HG02642 (cell line): ENCODE data around the gene SERINC2.

ENCODE experiments used
- ATAC-seq: cut with Tn5 transposase; IDR thresholded peaks from one replicate; pipeline ENCODE4 v1.9.1; 2021; ENCODE audit warnings: mild to moderate bottlenecking; ENCODE audit not compliant: unreplicated experiment, poor library complexity

Gene SERINC2

DNA sequence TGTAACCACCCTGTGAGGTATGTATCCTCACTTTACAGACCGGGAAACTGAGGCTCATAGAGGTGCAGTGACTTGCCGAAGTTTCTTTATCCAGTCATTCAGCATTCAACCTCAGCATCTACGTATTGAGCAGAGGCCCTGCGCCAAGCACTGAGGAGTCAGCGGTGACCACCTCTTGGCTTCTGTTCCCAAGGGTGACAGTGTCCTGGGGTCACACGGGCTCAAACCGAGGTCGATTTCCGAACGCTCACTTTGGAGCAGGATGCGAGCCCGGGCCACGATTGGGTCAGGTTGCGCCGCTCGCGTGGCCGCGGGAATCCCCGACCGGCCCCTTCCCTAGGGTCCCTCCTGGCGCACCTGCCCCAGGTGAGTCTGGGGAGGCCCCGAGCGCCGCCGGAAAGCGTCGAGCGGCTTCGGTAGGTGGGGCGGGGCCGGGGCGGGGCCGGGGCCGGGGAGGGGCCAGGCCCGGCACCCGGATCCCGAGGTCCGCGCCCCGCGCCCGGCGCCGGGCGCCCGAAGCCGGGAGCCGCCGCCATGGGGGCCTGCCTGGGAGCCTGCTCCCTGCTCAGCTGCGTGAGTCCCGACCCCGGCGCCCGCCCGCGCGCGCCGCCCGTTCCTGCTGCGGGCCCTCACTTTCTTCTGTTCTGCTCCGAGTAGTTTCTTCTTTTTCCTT lies at the start of gene SERINC2:
SERINC2 (plus strand) TSS at position 482 of the 673 bp plus-strand sequence; CDS start at position 535, 53 bp downstream.
- ATAC-seq: no peak

DNA sequence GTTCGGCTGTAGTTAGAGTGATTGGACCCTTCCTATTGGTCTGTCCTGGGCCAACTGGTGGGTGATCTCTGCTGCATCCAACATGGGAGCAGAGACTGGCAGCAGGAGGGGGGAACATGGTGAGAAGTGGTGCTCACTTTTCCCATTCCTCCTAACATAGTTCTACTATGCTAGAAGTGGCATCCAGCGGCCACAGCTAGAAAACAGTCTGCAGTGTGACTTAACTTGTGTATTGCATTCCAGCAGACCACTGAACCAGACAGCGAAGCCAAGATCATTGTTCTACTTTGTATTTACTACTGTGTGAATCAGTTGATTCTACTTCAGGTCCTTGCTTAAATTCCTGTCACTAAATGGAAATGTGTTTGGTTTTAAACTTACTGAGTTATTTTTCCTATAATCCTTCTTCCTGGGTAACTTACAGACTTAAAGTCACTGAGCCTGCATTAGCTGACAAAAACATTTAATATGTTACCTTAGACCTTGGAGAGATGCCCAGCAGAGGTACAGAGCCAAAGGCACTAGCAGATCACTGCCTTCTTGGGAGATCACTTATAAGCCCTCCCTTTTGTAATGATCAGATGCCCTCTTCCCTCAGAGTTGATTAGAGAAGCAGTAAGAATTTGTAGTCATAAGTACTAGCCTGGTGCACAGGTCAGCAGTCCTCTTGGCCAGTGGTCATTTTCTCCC lies 48.3 kb upstream of the SERINC2 start:
- no peak for ATAC-seq

GRCh38 chr1:31366796-31367195 lies 46.2 kb upstream of the SERINC2 start:
- no peak for ATAC-seq

DNA sequence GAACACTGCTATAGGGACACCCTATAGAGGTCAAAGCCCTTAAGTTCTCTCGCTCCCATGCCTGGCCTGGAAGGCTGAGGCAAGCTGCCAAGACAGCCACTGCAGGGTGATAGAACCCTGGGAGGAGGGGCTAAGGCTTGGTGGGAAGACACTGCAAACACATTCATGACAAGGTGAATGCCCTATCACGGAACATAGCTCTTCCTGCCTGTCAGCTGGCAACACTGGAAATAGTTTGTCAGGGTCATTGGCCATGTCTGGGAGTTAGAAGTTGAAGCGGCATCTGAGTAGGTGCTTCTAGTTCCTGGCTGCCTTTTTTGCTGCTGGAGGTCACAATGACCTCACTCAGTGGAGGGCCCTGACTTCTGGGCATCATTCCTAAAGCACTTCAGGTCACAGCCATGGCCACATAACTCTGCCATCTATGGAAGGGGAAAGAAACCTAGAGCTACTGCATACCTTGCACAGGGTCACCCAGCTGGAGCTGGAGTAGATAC lies 44.4 kb upstream of the SERINC2 start:
- ATAC-seq: no peak

- ATAC-seq: no peak
These were observed 43.0 kb upstream of the SERINC2 start for GRCh38 chr1:31370021-31370420.

DNA sequence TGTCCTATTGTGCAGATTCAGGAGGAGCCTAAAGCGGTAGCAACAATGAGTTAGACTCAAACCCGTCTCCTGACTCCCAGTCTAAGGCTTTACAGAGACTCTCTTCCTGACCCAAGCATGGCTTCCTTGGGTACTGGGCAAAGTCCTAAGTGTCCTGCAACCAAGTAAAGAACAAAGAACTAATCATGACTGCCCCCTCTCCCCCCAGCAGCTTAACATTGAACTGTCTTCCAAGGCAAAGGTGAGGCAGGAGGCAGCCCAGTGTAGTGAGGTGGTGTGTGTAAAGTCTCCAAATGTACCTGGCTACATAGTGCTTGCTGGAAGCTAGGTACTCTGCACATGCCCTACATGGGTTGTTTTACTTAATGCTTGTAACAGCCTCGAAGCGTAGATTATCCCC lies 42.4 kb upstream of the SERINC2 start:
- no peak for ATAC-seq

DNA sequence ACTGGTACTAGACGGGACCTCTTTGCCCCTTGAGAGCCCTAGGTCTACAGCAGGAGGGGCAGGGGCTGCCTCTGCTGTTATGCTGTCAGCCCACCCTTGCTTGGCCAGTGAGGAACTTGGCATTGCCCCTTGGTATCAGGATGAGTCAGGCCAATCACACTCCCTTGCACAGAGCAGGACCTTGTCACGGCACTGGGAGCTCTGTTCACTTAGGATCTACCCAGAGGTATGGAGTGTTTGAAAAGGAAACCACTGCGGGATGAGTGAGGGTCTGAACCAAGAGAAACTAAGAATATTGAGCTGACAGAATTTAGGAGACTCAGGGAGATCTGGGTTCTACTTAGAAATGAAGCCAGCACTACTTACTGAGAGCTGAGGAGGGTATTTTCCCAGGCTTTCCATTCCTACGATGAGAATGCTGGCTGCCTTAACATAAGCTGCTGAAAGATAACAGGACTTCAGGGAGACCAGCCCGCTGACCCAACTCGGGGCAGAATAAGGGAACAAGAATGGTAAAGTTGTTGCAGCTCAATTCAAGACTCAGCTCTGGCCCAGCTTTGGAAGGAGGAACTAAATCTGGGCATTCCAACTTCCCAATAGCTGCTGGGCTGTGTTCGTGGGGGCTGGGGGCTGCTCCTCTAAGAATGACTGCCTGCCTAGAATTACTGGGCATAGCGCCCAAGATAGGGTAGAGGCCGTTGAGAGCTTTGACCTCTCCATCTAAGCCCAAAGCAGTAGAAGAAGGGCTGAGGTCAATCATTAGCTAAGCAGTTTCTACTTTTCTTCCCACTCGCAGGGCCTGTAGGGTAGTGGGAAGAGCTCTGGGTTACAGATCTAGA lies 41.7 kb upstream of the SERINC2 start:
- no peak for ATAC-seq

DNA sequence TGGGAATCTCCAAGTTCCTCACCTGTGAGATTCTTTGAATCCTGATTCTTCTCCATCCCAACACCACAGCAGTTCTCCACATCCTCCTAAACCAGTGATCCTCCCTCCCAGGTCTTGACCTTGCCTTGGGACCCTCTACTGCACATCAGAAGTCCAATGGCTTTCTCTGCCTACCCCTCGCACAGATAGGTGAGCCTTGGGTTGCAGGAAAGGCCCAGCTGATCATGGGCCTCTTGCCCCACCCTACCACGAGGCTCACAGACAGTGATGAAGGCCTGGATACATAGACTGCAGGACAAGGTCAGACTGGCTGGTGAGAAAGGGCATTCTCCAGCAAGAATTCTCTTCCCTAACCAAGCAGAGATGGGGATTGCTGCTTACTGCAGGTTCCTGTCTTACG lies 41.0 kb upstream of the SERINC2 start:
- ATAC-seq: no peak

DNA sequence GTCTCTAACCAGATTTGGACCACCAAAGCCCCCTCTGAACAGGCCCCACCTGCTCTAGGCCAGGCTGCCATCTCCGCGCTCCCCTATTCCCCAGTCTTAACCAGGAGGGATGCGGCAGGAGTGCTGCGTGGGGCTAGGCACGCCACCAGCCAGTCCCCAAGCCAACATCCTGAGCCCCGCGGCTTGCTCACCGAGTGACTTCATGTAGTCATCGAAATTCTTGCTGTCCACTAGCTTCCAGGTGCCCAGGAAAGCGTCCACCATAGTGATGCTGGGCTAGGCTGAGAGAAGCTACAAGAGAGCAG lies 40.3 kb upstream of the SERINC2 start:
- no peak for ATAC-seq

DNA sequence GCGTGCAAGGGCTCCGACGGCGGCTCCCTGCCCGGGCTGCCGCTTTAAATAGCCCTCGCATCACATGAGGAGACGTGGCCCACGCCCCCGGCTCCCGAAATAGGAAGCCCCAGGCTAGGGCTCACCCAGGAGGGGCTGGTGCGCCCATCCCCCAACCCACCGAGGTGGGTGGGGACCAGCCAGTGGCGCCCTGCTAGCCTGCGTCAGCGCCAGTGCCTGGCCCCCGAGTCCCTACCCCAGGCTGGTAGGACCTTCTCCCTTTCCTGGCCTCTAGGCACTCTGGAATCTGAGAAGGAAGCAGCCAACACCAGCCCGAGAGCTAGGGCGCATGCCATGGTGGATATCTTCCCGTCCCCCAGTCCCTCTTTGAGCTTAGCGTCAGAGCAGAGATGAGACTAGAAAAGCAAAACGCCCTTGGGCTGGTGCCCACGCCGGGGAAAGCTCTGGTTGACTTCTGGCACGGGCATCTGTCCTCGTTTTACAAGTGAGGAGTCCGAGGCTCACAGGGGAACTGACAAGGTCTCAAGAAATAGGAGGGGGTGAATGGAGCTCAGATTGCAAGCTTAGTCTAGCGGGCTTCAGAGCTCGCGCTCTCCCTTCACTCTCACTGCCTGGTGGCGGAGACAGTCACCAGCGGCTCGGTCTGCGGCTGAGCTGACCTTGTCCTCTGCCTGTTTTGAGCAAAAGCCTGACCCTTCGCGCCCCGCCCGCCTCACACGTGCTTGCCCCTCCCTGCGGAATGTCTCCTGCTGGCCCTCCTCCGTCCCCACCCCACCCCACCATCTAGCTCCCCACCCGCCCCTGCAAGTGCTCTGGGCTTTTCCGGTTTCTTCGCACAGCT lies 39.7 kb upstream of the SERINC2 start, which contains the start of gene FABP3:
FABP3 (minus strand) TSS at position 21 of the 841 bp plus-strand sequence. CDS start 62 bp downstream, outside the sequence.
- no peak for ATAC-seq

DNA sequence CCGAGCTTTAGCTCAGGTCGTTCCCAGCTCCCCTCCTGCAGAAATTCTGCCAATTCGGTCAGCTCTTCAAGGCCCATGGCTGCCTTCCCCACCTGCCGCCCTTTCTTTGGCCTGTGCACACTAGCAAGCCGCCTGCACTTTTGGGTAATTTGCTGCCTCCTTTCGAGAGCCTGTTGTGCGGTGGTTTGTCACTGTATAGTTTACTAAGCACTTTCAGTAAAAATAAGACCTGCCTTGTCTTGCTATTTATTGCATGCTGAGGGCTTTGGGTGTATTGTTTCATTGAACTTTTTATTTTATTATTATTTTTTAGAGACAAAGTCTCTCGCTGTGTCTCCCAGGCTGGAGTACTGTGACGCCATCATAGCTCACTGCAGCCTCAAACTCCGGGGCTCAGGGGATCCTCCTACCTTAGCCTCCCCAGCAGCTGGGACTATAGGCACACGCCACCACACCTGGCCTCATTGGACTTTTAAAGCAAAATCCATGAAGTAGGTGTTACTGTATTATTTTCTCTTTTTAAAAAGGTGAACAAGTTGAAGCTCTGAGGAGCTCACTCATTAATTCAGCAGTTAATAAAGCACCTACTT lies 39.0 kb upstream of the SERINC2 start:
- no peak for ATAC-seq

DNA sequence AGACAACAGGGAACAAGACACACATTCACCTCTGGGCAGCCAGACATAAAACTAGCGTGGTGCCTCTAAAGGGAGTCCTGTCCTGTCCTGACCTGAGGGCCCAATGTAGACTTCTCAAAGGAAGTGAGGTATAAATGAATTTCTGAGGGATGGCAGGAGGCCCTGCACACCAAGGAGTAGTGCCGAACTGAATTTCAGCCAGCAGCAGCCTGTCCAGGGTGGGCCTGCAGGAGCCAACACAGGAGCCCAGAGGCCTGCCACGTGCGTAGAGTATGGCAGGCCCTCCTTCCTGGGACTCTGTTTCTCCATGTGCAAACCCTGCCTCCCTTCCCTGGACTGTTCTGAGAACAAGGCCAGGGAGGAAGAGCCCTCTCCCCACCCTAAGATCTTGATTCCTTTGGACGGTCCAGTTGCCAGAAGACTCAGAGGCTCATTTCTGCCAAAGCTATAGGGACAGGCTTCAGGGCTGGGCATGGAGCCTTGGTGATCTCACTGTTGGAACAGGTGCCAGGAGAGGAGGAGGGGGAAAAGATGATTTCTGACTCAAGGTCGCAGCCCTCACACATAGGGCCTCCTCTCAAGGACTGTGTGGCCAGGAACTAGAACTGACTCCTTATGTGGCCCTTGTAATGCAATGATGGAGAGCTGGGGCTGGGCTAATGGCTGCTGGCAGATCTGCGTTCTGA lies 38.4 kb upstream of the SERINC2 start:
- no peak for ATAC-seq

DNA sequence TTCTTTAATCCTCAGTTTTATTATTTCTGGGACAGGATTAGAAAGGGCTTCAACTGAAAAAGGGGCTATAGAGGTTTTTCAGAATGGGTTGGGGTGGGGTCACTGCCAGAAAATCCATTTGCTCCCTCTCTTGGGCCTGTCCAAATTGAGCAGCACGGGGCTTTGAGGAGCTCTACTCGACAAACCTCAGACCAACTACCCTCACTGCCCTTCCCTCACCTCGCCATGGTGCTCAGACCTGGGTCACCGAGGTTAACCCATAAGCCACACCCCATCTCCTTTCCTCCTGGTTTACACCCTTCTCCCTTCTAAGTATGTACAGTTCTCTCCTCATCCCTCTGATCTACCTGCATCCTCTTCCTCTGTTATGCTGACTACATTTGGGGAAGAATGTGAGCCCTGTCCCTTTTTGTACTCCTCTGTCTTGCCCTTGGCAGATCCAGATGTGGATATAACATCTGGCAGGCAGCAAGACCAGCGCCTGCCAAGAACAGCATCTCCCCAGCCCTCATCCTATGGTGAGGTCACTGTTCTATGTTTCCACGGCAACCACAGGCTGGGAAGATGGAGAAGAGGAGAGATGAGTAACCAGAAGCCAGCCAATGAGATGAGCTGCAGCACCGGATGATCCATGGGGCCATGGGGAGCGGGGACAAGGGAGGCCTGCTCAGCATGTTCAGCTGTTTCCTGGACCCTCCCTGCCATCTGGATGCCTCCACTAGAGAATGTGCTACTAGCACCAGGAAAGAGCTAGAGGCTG lies 36.5 kb upstream of the SERINC2 start:
- ATAC-seq: no peak

GRCh38 chr1:31377364-31377863 lies 35.6 kb upstream of the SERINC2 start:
- no peak for ATAC-seq

DNA sequence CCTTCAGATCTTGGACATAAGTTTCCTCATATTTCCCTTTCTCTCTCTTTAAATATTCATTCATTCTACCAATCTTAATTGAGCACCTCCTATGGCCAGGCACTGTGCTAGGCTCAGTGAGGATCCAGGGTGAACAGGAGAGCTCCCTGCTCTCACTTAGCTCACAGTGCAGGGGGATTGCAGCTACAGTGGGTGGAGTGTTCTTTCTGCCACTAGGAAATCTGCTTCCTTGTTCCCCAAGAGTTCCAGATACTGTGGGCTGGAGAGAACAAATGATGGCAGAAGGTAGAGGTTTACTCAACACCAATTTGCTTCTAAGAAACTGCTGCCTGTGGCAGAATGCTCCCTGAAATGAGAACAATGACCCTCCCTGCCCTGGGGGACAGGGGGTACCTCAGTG lies 35.0 kb upstream of the SERINC2 start:
- ATAC-seq: no peak

- ATAC-seq: no peak
These were observed 32.8 kb upstream of the SERINC2 start for GRCh38 chr1:31380181-31380580.

- no peak for ATAC-seq
These were observed 31.4 kb upstream of the SERINC2 start for GRCh38 chr1:31381394-31382294.
